Posterior cingulate gyrus (tissue), 11 donors: Measurements from ENCODE around the gene GTSE1.
"Not testable (repeated sequence)": the region's sequence is repeated elsewhere in the genome, so short reads cannot be mapped to it uniquely, and the experiment has no call there.

Experiments used
- DNase-seq, 10 donors: peaks; one replicate each; pipeline versions ENCODE4 v3.0.0 to v3.0.0-alpha.2; 2020 to 2021; ENCODE audit warnings: mixed read lengths in 3 of 10
- intact Hi-C: fragments of 100-400 bp; cut with DNase I; formaldehyde crosslinking; loops from one replicate; pipeline ENCODE4 v1.15.1; 2023

GTSE1 gene

GRCh38 chr22:46296257-46297150 lies at the start of gene GTSE1:
GTSE1 (plus strand) TSS chr22:46296870; CDS start chr22:46297401, 531 bp downstream.
- peak; percentile 94 to 99 (median 98) for DNase-seq
- intact Hi-C loops, result loop anchor here (1.0 to 5.0 kb wide), 4 partner anchors 36 to 174 kb away; partner anchors contain the start of genes CDPF1 and PPARA

DNA sequence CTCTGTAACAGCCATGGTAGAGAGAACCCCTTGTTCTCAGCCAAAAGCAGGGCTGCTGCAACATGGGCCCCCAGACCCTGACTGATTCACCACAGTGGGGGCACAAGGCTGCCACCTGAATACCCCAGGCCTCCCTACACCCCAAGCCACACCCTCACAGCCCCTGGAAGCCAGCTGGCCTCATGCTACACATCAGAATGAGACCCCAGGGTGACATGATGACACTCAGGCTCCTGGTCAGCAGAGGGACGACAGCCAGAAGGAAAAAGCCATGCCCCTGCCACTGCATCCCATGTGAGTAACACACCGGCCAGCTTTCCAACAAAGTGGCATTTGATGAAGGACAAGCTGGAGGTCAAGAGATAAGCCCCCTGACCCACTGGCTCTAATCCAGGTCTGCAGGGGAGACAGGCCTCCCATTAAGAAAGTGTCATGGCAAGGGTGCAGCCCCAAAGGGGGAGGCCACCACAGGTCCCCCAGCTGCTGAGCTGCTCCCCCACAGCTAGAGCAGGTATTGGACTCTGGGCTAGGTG lies 49.2 kb upstream of the GTSE1 start:
- intact Hi-C loops, result no loop called here
- no peak for DNase-seq

GRCh38 chr22:46250035-46250782 lies 46.5 kb upstream of the GTSE1 start, which contains the start of gene CDPF1:
CDPF1 (minus strand) TSS chr22:46250293; CDS start chr22:46248284, 2,009 bp downstream.
- DNase-seq, result peak; percentile 87 to 99 (median 92)
- intact Hi-C loops, result loop anchor here (1.0 kb wide), 1 partner anchor 46 kb away; the partner anchor contains the start of gene GTSE1

DNA sequence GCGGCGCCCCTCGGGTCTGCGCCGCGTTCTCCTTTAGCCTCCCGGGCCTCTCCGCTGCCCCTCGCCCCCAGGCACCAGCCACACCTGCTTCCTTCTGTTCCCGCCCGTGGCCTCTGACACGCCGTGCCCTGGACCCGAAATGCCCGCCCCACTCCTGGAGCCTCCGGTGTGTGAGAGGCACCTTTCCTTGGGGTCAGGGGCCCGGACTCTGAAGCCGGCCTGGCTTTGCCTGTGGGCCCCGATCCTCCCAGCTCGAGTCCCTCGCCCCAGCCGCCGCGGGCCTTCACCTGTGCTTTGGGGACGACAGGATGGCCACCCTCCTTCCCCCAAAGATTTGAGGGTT lies 45.9 kb upstream of the GTSE1 start:
- intact Hi-C loops, result loop anchor here (1.0 kb wide), 1 partner anchor 46 kb away; the partner anchor contains the start of gene GTSE1

GRCh38 chr22:46251266-46251665 lies 45.4 kb upstream of the GTSE1 start:
- intact Hi-C loops, result no loop called here
- DNase-seq, result no peak

More for the DNA sequence above, 45.9 kb upstream of the GTSE1 start:
- DNase-seq, result peak in 1 of 10 donors; percentile 79

DNA sequence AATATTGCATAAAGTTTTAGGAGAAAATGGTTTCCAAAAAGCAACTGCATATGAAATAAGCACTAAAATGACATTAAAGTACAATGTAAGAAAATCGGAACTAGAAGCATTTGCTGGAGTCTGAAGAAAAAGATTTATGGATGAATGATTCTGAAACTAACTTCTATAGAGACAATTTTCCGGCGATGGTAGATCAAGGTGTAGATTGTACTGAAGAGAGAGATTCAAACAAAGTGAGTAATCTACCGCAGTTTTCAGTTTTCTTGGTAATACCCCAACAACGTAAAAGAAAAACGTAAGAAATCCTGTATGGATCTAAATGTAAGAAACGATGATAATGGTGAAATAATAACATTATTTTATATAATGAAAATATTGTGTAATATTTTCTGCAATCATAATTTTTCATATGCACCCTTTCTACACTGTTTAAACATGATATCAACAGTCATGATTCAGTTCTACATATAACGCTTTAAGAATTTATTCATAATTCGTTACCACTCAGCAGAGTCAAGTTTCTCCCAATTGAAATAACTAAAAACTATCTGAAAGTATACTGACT lies 44.8 kb upstream of the GTSE1 start:
- no peak for DNase-seq
- intact Hi-C loops, result no loop called here

DNA sequence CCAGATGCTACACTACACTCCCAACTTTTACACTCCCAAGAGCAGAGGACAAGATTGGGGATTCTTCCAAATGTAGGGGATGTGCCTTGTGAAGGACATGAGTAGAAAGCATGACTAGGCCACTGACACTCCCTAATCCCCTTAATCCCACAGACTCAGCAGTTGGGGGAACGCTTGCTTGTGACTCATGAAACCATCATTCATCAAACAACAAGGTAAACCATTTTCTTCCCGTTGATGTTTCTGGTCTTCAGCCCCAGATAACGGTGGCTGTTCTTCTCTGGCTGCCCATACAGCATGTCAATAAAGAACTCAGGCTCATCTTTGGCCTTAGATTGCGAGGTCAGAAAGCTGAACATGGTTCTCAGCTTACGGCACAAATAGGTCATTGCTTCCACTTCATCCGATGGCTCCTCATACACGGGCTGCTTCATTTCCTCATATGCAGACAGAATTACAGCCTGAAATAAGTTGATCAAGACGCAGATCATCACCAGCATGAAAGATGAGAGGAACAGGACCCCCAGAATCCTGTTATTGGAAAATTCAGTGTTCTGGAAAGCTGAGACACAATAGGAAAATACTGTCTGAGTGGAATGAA lies 40.2 kb upstream of the GTSE1 start:
- no peak for DNase-seq
- intact Hi-C loops, result no loop called here

DNA sequence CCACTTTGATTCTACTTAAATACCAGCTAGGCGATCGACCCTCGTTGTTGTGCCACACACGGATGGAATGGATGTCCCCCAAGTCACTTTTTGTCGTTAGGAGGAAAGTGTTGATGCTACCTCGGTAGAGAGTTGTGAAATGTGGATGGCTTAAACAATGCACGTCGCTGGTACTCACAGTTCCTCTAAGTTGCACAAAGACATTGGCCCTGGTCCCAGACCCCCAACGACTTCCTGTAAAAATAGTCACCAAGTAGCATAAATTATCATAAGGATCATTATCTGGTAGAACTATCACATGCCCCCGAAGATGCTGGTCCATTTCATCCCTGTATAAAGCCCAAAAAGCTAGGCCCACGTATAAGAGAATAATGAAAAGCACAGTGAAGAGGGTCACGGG lies 37.3 kb upstream of the GTSE1 start:
- no peak for DNase-seq
- intact Hi-C loops, result no loop called here

- intact Hi-C loops, result no loop called here
- DNase-seq, result no peak
Measured at GRCh38 chr22:46260038-46260437, 36.6 kb upstream of the GTSE1 start.

- peak in 4 of 10 donors; percentile 46 to 76 (median 55) for DNase-seq
- intact Hi-C loops, result no loop called here
Measured at GRCh38 chr22:46262449-46263215, 34.0 kb upstream of the GTSE1 start.

- peak in 2 of 10 donors; percentile 31 to 59 for DNase-seq
- intact Hi-C loops, result no loop called here
Measured at GRCh38 chr22:46263216-46263590, 33.5 kb upstream of the GTSE1 start, which contains the start of gene PKDREJ. PKDREJ (minus strand) TSS chr22:46263343; CDS start chr22:46263322, 21 bp downstream.

GRCh38 chr22:46264520-46264919 lies 32.1 kb upstream of the GTSE1 start:
- DNase-seq, result peak in 1 of 10 donors; percentile 21

DNA sequence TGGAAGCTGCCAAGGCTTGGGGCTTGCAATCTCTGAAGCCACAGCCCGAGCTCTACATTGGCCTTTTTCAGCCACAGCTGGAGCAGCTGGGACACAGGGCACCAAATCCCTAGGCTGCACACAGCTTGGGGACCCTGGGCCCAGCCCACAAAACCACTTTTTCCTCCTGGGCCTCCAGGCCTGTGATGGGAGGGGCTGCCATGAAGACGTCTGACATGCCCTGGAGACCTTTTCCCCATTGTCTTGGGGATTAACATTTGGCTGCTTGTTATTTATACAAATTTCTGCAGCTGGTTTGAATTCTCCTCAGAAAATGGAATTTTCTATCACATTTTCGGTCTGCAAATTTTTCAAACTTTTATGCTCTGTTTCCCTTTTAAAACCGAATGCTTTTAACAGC lies 31.0 kb upstream of the GTSE1 start:
- intact Hi-C loops, result not testable (repeated sequence)
- DNase-seq, result peak in 1 of 10 donors; percentile 33

More at GRCh38 chr22:46264520-46264919, 32.1 kb upstream of the GTSE1 start:
- intact Hi-C loops, result not testable (repeated sequence)

DNA sequence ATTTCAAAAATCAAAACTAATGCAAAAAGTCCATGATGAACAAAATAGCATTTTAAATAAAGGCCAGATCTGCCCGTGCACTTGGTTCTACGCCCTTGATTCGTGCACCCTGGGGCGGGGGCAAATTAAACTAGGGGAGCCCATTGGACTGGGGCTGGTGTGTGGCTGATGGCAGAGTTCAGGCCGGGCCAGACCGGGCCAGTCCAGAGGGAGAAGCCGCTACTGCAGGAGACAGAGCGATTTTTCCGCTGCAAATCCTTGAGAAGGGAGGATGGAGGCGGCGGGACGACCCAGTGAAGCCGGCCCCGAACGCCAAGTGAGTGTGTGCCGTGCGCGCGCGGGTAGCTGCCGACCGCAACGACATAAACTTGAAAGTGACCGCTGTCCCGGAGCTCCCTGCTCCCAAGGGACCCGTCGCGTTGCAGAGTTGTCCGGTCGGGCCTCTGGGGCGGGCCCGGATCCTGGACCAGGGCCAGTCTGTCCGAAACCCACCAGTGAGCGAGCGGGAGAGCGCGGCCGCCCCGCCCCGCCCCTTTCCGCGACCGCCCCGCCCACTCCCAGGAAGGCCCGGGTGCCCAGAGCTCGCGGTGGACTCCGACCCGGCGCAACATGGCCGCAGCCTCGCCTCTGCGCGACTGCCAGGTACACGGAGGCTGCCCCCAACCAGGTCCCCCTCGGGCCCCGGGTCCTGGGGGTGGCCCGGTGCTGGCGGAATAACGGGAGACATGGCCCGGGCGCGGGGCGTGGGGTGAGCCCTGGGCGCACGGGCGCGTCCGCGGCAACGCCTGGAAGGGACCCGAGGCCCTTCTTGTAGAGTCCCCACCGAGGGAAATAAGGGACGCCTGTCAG lies 29.0 kb upstream of the GTSE1 start, which contains the start of gene TTC38:
TSS of gene TTC38 (plus strand) at position 578 of the 849 bp plus-strand sequence. CDS start at position 610, 32 bp downstream.
- intact Hi-C loops, result no loop called here
- peak; percentile 70 to 97 (median 85) for DNase-seq

GRCh38 chr22:46269564-46269963 lies 27.1 kb upstream of the GTSE1 start:
- intact Hi-C loops, result no loop called here

GRCh38 chr22:46272196-46272595 lies 24.5 kb upstream of the GTSE1 start:
- no peak for DNase-seq
- intact Hi-C loops, result no loop called here

More at GRCh38 chr22:46269564-46269963, 27.1 kb upstream of the GTSE1 start:
- DNase-seq, result peak in 3 of 10 donors; percentile 37 to 53 (median 46)

- intact Hi-C loops, result no loop called here
- peak in 2 of 10 donors; percentile 30 to 49 for DNase-seq
Measured at GRCh38 chr22:46272762-46273431, 23.8 kb upstream of the GTSE1 start.
